ENCODE measurements around the gene MORC2. TPM values are rescaled to one million over a fixed set of nuclear protein-coding genes. Genes with fewer than 3 reads are reported as not detected.

MORC2 gene
- total and polyA plus RNA-seq, 4 donors = 11.9 to 24.7 (median 20.7) TPM

- H3K9ac ChIP-seq (ENCODE audit: insufficient read depth in 1 of 2, low read length in 2 of 2) = no peak overlapping the region
- H3K27ac ChIP-seq (ENCODE audit: low read depth in 1 of 2, low read length in 1 of 2) = no peak overlapping the region
- no peak overlapping the region for H3K4me3 ChIP-seq
- H3K4me1 ChIP-seq (ENCODE audit: control insufficient read depth in 5 of 5, insufficient read depth in 5 of 5, low read length in 5 of 5) = no peaks in the 10 kb centered on the region
- H3K27me3 ChIP-seq (ENCODE audit: control insufficient read depth in 3 of 3, insufficient read depth in 3 of 3, low read length in 2 of 3) = no peaks in the 10 kb centered on the region
- ATAC-seq (ENCODE audit: insufficient read depth, low FRiP score) (no peak), DNase-seq (no peak)
- no peak for TF ChIP-seq CTCF (IDR thresholded peaks at IDR 0.05; ENCODE audit: control extremely low read depth, extremely low read depth)
- 96% methylated on average over 16 of the region's 16 CpGs for WGBS, 2 donors
- H3K36me3 ChIP-seq (ENCODE audit: control insufficient read depth in 4 of 4, insufficient read depth in 4 of 4, low read length in 4 of 4) = peaks cover 59 to 80% (median 68%) of the 10 kb centered on the region in 4 donors
- H3K9me3 ChIP-seq (ENCODE audit: control insufficient read depth in 4 of 4, insufficient read depth in 3 of 4, low read length in 3 of 4) = no peaks in the 10 kb centered on the region
Observed at GRCh38 chr22:30932661-30933060, 35.9 kb downstream of the MORC2 start.

GRCh38 chr22:30931541-30932300 is 36.9 kb downstream of the MORC2 start:
- Histone ChIP-seq H3K4me3 (no peak overlapping the region), H3K36me3 (ENCODE audit: control insufficient read depth in 4 of 4, insufficient read depth in 4 of 4, low read length in 4 of 4) (peaks cover 50 to 74% (median 63%) of the 10 kb centered on the region in 4 donors), H3K27ac (ENCODE audit: low read depth in 1 of 2, low read length in 1 of 2) (no peak overlapping the region), H3K27me3 (ENCODE audit: control insufficient read depth in 3 of 3, insufficient read depth in 3 of 3, low read length in 2 of 3) (no peaks in the 10 kb centered on the region), H3K9me3 (ENCODE audit: control insufficient read depth in 4 of 4, insufficient read depth in 3 of 4, low read length in 3 of 4) (no peaks in the 10 kb centered on the region), H3K4me1 (ENCODE audit: control insufficient read depth in 5 of 5, insufficient read depth in 5 of 5, low read length in 5 of 5) (no peaks in the 10 kb centered on the region), H3K9ac (ENCODE audit: insufficient read depth in 1 of 2, low read length in 2 of 2) (no peak overlapping the region)
- 95 to 96% methylated on average over 4 of the region's 4 CpGs for WGBS, 2 donors
- DNase-seq (no peak), ATAC-seq (ENCODE audit: insufficient read depth, low FRiP score) (no peak)
- no peak for TF ChIP-seq CTCF (IDR thresholded peaks at IDR 0.05; ENCODE audit: control extremely low read depth, extremely low read depth)

- ATAC-seq (ENCODE audit: insufficient read depth, low FRiP score) (no peak), DNase-seq (no peak)
- WGBS, 2 donors = 97 to 98% methylated on average over 3 of the region's 3 CpGs
- Histone ChIP-seq H3K4me3 (no peak overlapping the region), H3K27me3 (ENCODE audit: control insufficient read depth in 3 of 3, insufficient read depth in 3 of 3, low read length in 2 of 3) (no peaks in the 10 kb centered on the region), H3K36me3 (ENCODE audit: control insufficient read depth in 4 of 4, insufficient read depth in 4 of 4, low read length in 4 of 4) (peaks cover 50 to 77% (median 60%) of the 10 kb centered on the region in 4 donors), H3K4me1 (ENCODE audit: control insufficient read depth in 5 of 5, insufficient read depth in 5 of 5, low read length in 5 of 5) (no peaks in the 10 kb centered on the region), H3K9ac (ENCODE audit: insufficient read depth in 1 of 2, low read length in 2 of 2) (no peak overlapping the region), H3K9me3 (ENCODE audit: control insufficient read depth in 4 of 4, insufficient read depth in 3 of 4, low read length in 3 of 4) (no peaks in the 10 kb centered on the region), H3K27ac (ENCODE audit: low read depth in 1 of 2, low read length in 1 of 2) (no peak overlapping the region)
- no peak for TF ChIP-seq CTCF (IDR thresholded peaks at IDR 0.05; ENCODE audit: control extremely low read depth, extremely low read depth)
Observed at GRCh38 chr22:30930228-30930627, 38.3 kb downstream of the MORC2 start.

All from lung (tissue), 12 donors.